CD4-positive, CD25-positive, alpha-beta regulatory T cell (primary cell): ENCODE data around the gene SNX20. TPM values are rescaled to one million over a fixed set of nuclear protein-coding genes. Genes with fewer than 3 reads are reported as not detected.

Experiments
- ATAC-seq, 2 donors: fragments of 150-1000 bp; cut with Tn5 transposase; one replicate each; pipeline ENCODE4 v1.10.0; 2021; ENCODE audit warnings: low read depth in 2 of 2, moderate number of reproducible peaks in 2 of 2, moderate library complexity in 1 of 2
- DNase-seq, 3 donors: peaks; one replicate each; pipeline versions ENCODE4 v3.0.0 to v3.0.0-alpha.2; 2012 to 2022; ENCODE audit warnings: mixed read lengths in 1 of 3
- H3K27ac ChIP-seq: one replicate; pipeline ENCODE4 v1.7.0; 2013; ENCODE audit warnings: mild to moderate bottlenecking, low read length; ENCODE audit not compliant: insufficient read depth, poor library complexity, severe bottlenecking
- H3K27me3 ChIP-seq: one replicate; pipeline ENCODE4 v1.7.0; 2013; ENCODE audit warnings: low read length; ENCODE audit not compliant: control insufficient read depth, insufficient read depth
- H3K36me3 ChIP-seq: one replicate; pipeline ENCODE4 v1.7.0; 2013; ENCODE audit warnings: mild to moderate bottlenecking, low read length, moderate library complexity; ENCODE audit not compliant: control insufficient read depth, insufficient read depth
- H3K4me1 ChIP-seq: 2 replicates; pipeline ENCODE4 v1.7.0; 2013; ENCODE audit warnings: mild to moderate bottlenecking, low read length; ENCODE audit not compliant: insufficient read depth, control insufficient read depth, poor library complexity, severe bottlenecking
- H3K4me3 ChIP-seq: one replicate; pipeline ENCODE4 v1.7.0; 2013; ENCODE audit warnings: low read depth, mild to moderate bottlenecking, low read length, moderate library complexity
- H3K9me3 ChIP-seq, 2 experiments: 1 replicate in 1 of 2; 2 replicates in 1 of 2; pipeline ENCODE4 v1.7.0; 2013; ENCODE audit warnings: low read length in 2 of 2, mild to moderate bottlenecking in 1 of 2, moderate library complexity in 1 of 2; ENCODE audit not compliant: control insufficient read depth in 2 of 2
- H3K27ac Mint-ChIP-seq, 3 donors: one replicate each; pipeline ENCODE4 v1.8.0; 2020 to 2022; ENCODE audit warnings: mild to moderate bottlenecking in 3 of 3, mixed read lengths in 3 of 3, moderate library complexity in 2 of 3
- H3K27me3 Mint-ChIP-seq: one replicate; pipeline ENCODE4 v1.8.0; 2022; ENCODE audit warnings: mild to moderate bottlenecking, mixed read lengths
- H3K36me3 Mint-ChIP-seq: one replicate; pipeline ENCODE4 v1.8.0; 2020; ENCODE audit warnings: mixed read lengths
- H3K4me1 Mint-ChIP-seq, 4 donors: one replicate each; pipeline ENCODE4 v1.8.0; 2020 to 2022; ENCODE audit warnings: mixed read lengths in 4 of 4, mild to moderate bottlenecking in 1 of 4
- H3K4me3 Mint-ChIP-seq, 4 donors: one replicate each; pipeline ENCODE4 v1.8.0; 2020 to 2022; ENCODE audit warnings: mild to moderate bottlenecking in 4 of 4, mixed read lengths in 4 of 4, moderate library complexity in 3 of 4
- H3K9me3 Mint-ChIP-seq, 7 donors: one replicate each; pipeline ENCODE4 v1.8.0; 2020 to 2022; ENCODE audit warnings: mixed read lengths in 7 of 7, mild to moderate bottlenecking in 3 of 7, moderate library complexity in 2 of 7
- polyA plus RNA-seq, 4 donors: library from polyadenylated mRNA; unstranded; fragments of 300-500 nt; fragmentation: Illumina TruSeq; gene quantifications; one replicate each; pipeline ENCODE4 v1.2.3, GENCODE V29; 2021
- total RNA-seq: library from RNA; stranded (reverse); gene quantifications from one replicate; pipeline ENCODE4 v1.2.3, GENCODE V29; 2022

Gene SNX20
- total and polyA plus RNA-seq, 5 donors from 2014 or later = 69.2 to 173 (median 130) TPM

DNA sequence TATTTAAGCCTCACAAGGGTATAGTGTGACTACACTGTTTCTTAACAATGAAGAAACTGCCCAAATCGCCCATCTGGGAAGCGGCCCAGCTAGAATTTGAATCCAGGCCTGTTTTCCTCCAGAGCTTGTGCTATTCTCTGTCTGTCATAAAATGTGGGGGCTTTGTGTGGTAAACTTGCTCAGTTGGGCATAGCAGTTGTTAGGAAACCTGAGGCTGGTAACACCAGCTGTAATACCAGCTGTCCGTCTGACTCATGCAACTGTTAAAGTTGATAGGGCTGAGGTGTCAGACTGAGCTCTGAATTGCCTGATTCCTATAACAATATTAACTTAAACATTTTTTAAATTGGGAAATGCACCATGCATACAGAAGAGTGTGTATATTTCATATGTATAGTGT is 21.6 kb upstream of the SNX20 start:
- Histone ChIP-seq H3K27ac (no peak overlapping the region), H3K4me3 (no peak overlapping the region), H3K4me1 (peaks cover 32% of the 10 kb centered on the region), H3K27me3 (no peaks in the 10 kb centered on the region), H3K36me3 (no peaks in the 10 kb centered on the region), H3K9me3 (peaks cover 10 to 17% of the 10 kb centered on the region in 2 experiments)
- H3K36me3 Mint-ChIP-seq = peaks cover 18% of the 10 kb centered on the region
- H3K27ac Mint-ChIP-seq = peak overlapping the region; percentile 34 to 52 (median 40)
- H3K27me3 Mint-ChIP-seq = no peaks in the 10 kb centered on the region
- DNase-seq (no peak), ATAC-seq (peak in 1 of 2 donors; percentile 29)
- H3K9me3 Mint-ChIP-seq = peaks cover 1 to 23% (median 7%) of the 10 kb centered on the region in 7 donors
- peaks cover 11 to 58% (median 41%) of the 10 kb centered on the region in 4 donors for H3K4me1 Mint-ChIP-seq
- peak overlapping the region in 2 of 4 donors; percentile 7 to 52 for H3K4me3 Mint-ChIP-seq

DNA sequence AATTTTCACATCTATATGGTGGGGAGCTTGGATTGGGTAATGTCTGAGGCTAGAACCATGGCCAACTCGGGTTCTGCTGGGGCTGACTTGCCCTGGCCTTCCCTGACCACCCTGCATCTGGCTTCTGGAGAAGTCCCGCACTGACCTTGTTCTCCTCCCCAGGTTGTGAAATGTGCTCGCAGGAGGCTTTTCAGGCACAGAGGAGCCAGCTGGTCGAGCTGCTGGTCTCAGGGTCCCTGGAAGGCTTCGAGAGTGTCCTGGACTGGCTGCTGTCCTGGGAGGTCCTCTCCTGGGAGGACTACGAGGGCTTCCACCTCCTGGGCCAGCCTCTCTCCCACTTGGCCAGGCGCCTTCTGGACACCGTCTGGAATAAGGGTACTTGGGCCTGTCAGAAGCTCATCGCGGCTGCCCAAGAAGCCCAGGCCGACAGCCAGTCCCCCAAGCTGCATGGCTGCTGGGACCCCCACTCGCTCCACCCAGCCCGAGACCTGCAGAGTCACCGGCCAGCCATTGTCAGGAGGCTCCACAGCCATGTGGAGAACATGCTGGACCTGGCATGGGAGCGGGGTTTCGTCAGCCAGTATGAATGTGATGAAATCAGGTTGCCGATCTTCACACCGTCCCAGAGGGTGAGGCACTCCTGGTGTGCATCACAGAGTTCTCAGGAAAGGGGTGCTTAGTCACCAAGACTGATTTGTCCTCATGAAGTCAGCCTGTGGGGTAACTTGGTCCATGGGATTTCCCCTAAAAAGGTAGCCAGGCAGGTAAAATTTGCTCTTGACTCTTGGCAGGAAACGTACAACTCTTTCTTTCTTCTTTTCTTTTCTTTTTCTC is 18.4 kb upstream of the SNX20 start:
- Histone ChIP-seq H3K4me1 (peaks cover 58% of the 10 kb centered on the region), H3K27me3 (no peaks in the 10 kb centered on the region), H3K9me3 (peaks cover 6 to 10% of the 10 kb centered on the region in 2 experiments), H3K4me3 (no peak overlapping the region), H3K36me3 (no peaks in the 10 kb centered on the region), H3K27ac (peak overlapping the region; percentile 86)
- no peaks in the 10 kb centered on the region for H3K27me3 Mint-ChIP-seq
- DNase-seq (no peak), ATAC-seq (peak; percentile 27 to 45)
- peaks cover 6% of the 10 kb centered on the region for H3K36me3 Mint-ChIP-seq
- H3K9me3 Mint-ChIP-seq = peaks cover 0 to 10% (median 4%) of the 10 kb centered on the region in 7 donors
- peak overlapping the region; percentile 65 to 97 (median 95) for H3K27ac Mint-ChIP-seq
- H3K4me1 Mint-ChIP-seq = peaks cover 11 to 76% (median 59%) of the 10 kb centered on the region in 4 donors
- peak overlapping the region; percentile 50 to 65 (median 58) for H3K4me3 Mint-ChIP-seq

- Mint-ChIP-seq H3K9me3 (peaks cover 0 to 4% (median 0%) of the 10 kb centered on the region in 7 donors), H3K27ac (peak overlapping the region; percentile 97 to 98 (median 97)), H3K4me1 (peaks cover 11 to 76% (median 65%) of the 10 kb centered on the region in 4 donors), H3K27me3 (no peaks in the 10 kb centered on the region), H3K36me3 (no peaks in the 10 kb centered on the region), H3K4me3 (peak overlapping the region; percentile 81 to 91 (median 88))
- H3K27ac ChIP-seq = peak overlapping the region; percentile 86
- peaks cover 72% of the 10 kb centered on the region for H3K4me1 ChIP-seq
- peak; percentile 42 to 43 for ATAC-seq
- H3K27me3 ChIP-seq = no peaks in the 10 kb centered on the region
- DNase-seq = peak in 2 of 3 donors; percentile 46 to 63
- H3K4me3 ChIP-seq = peak overlapping the region; percentile 83
- H3K9me3 ChIP-seq = no peaks in the 10 kb centered on the region
- no peaks in the 10 kb centered on the region for H3K36me3 ChIP-seq
These were observed 17.0 kb upstream of the SNX20 start for GRCh38 chr16:50697881-50698767.

GRCh38 chr16:50697421-50697715 is 16.3 kb upstream of the SNX20 start:
- ATAC-seq = no peak
- Mint-ChIP-seq H3K4me3 (peak overlapping the region; percentile 81 to 91 (median 88)), H3K36me3 (no peaks in the 10 kb centered on the region), H3K4me1 (peaks cover 6 to 74% (median 61%) of the 10 kb centered on the region in 4 donors), H3K27me3 (no peaks in the 10 kb centered on the region), H3K27ac (peak overlapping the region; percentile 97 to 98 (median 97)), H3K9me3 (peaks cover 0 to 4% (median 0%) of the 10 kb centered on the region in 7 donors)
- no peaks in the 10 kb centered on the region for H3K27me3 ChIP-seq
- no peak for DNase-seq
- H3K27ac ChIP-seq = peak overlapping the region; percentile 86
- H3K4me3 ChIP-seq = peak overlapping the region; percentile 83
- no peaks in the 10 kb centered on the region for H3K9me3 ChIP-seq
- H3K4me1 ChIP-seq = peaks cover 69% of the 10 kb centered on the region
- H3K36me3 ChIP-seq = no peaks in the 10 kb centered on the region

GRCh38 chr16:50696575-50697420 is 15.7 kb upstream of the SNX20 start:
- H3K4me3 ChIP-seq = peak overlapping the region; percentile 55
- Mint-ChIP-seq H3K27me3 (no peaks in the 10 kb centered on the region), H3K9me3 (peaks cover 0 to 4% (median 0%) of the 10 kb centered on the region in 7 donors), H3K36me3 (no peaks in the 10 kb centered on the region), H3K27ac (peak overlapping the region; percentile 83 to 98 (median 97)), H3K4me3 (peak overlapping the region; percentile 13 to 85 (median 70)), H3K4me1 (peaks cover 6 to 74% (median 62%) of the 10 kb centered on the region in 4 donors)
- no peaks in the 10 kb centered on the region for H3K9me3 ChIP-seq
- H3K27ac ChIP-seq = peak overlapping the region; percentile 86
- no peaks in the 10 kb centered on the region for H3K36me3 ChIP-seq
- DNase-seq (peak; percentile 48 to 64 (median 50)), ATAC-seq (peak; percentile 42 to 48)
- H3K4me1 ChIP-seq = peaks cover 69% of the 10 kb centered on the region
- no peaks in the 10 kb centered on the region for H3K27me3 ChIP-seq

DNA sequence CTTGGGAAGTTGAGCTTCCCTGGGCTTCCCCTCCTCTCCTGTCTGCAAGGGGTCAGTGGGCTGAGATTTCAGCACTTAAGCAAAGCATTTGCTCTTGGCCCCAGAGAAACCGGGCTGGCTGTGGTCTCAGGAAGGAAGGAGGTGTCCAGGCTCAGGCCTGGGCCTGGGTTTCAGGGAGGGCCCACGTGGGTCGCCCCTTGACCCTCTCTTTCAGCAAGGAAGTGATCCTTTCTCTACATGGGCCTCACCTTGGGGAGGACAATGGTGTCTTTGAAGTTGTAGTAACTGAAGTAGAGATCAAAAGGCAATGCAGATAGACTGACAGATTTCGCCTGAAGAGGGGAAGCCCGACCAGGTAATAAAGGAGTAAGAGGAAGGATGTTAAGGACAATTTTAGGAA is 15.0 kb upstream of the SNX20 start:
- Histone ChIP-seq H3K27ac (peak overlapping the region; percentile 86), H3K9me3 (no peaks in the 10 kb centered on the region), H3K4me3 (peak overlapping the region; percentile 55), H3K36me3 (no peaks in the 10 kb centered on the region), H3K4me1 (peaks cover 69% of the 10 kb centered on the region), H3K27me3 (no peaks in the 10 kb centered on the region)
- Mint-ChIP-seq H3K27ac (peak overlapping the region; percentile 83 to 98 (median 97)), H3K36me3 (no peaks in the 10 kb centered on the region), H3K27me3 (no peaks in the 10 kb centered on the region), H3K9me3 (peaks cover 0 to 1% (median 0%) of the 10 kb centered on the region in 7 donors), H3K4me3 (peak overlapping the region; percentile 2 to 85 (median 60)), H3K4me1 (peaks cover 6 to 75% (median 57%) of the 10 kb centered on the region in 4 donors)
- no peak for DNase-seq
- no peak for ATAC-seq
